Measurements from ENCODE around the gene LY6G6F.

Gene LY6G6F

DNA sequence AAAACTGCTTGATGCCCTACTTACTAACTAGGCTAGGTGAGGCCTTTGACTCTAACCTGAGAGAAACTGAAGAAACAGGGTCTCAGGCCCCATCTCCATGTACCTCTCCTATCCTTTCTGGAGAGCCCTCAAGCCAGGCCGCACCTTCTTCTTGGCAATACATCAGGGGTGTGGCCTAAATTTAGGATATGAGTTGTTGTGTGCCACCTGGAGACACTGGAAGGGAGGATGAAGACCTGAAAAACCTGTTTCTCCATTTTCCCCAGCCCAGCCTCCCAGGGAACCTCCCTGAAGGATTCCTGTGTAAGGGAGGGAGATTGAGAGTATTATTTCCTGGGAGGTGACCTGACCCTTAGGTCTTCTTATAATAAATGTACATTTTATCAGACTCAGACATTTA lies 11.6 kb downstream of the LY6G6F start:
- intact Hi-C loops (cut with micrococcal nuclease) = no loop called here
- Mint-ChIP-seq H3K27me3 (peaks cover 8% of the 10 kb centered on the region), H3K27ac (no peak overlapping the region), H3K36me3 (ENCODE audit: low read depth) (no peaks in the 10 kb centered on the region), H3K4me3 (no peak overlapping the region), H3K9me3 (no peaks in the 10 kb centered on the region), H3K4me1 (ENCODE audit: low read depth) (peaks cover 18% of the 10 kb centered on the region)

DNA sequence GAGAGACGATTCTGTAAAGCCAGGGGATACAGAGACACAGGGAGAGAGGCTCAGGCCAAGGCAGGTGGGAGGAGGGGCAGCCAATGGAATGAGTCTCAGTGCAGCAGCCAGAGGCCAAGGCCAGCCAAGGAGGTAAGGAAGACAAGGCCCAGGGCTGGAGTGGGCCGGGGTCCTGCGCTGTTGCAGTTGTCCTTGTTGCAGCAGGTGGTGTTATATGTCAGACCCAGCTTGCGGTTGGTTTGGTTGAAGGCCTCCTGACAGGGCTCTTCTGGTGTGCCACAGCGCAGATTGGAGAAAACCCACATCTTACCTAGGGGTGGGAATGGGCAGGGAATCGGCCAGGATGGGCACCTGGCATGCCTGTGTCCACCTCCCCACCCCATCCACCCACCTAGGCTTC lies 12.3 kb downstream of the LY6G6F start:
- peaks cover 15% of the 10 kb centered on the region for H3K27me3 Mint-ChIP-seq
- no peak overlapping the region for H3K27ac Mint-ChIP-seq
- H3K36me3 Mint-ChIP-seq (ENCODE audit: low read depth) = peaks cover 3% of the 10 kb centered on the region
- intact Hi-C loops (cut with micrococcal nuclease) = no loop called here
- peaks cover 22% of the 10 kb centered on the region for H3K4me1 Mint-ChIP-seq (ENCODE audit: low read depth)
- H3K4me3 Mint-ChIP-seq = no peak overlapping the region
- no peaks in the 10 kb centered on the region for H3K9me3 Mint-ChIP-seq

DNA sequence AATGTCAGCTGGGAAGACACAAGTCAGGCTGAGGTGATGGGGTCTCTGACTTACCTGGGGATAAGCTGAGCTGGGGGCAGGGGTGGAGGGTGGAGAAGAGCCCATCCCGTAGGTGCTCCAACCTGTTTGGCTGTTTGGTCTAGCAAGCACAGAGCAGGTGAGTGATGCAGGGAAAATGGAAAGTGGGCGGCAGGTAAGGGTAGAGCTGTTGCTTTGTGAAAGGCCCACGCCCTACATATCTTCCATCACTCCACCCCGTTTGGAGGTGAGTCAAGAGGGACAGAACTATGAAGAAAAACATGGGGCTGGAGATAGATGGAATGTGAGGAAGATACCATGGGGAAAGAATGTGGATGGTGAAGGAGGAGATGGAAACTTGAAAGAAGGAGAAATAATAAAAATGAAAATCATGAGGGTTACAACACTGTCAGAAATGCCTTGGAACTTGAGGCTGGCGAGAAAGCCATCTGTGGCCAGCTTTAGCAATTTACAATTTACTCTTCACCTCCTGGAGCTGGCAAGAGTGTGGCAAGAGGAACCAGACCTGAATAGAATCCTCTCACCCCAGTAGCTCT lies 13.6 kb downstream of the LY6G6F start:
- Mint-ChIP-seq H3K27ac (no peak overlapping the region), H3K9me3 (no peaks in the 10 kb centered on the region), H3K4me1 (ENCODE audit: low read depth) (peaks cover 30% of the 10 kb centered on the region), H3K36me3 (ENCODE audit: low read depth) (peaks cover 15% of the 10 kb centered on the region), H3K27me3 (peaks cover 21% of the 10 kb centered on the region), H3K4me3 (no peak overlapping the region)
- intact Hi-C loops (cut with micrococcal nuclease) = no loop called here

DNA sequence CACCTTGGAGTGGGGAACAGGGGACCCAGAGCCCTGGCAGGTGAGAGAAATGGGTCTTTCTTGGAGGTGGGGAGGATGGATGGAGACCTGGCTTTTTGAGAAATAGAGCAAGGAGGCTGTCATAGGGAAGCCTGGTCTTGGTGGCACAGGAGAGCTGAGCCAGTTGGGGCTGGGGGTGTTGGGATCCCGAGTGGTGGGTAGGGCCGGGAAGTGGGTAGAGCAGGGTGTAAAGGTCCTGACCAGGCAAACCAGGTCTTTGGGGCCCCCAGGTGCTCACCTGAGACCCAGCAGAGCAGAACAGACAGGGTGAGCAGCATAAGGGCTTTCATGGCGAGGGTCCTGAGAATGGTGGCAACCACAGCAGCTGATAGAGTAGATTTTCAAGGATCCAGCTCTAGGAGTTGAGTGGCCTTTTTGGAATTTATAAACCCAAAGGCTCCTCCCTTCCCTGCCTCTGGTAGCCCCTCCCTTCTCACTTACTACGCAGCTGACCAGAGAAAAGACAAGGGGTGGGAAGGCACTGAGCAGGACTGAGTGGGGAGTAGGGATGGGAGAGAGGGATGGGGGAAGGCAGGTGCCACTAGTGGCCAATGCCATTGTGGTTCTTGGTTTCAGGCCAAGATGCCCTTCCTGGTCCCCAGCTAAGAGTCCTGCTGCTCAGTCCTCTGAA lies 14.8 kb downstream of the LY6G6F start, which contains the start of gene LY6G6C:
Gene LY6G6C, minus strand, starts transcription at position 396 of the 670 bp plus-strand sequence. Its CDS starts 67 bp downstream, at position 329.
- intact Hi-C loops (cut with micrococcal nuclease) = no loop called here
- H3K4me3 Mint-ChIP-seq = no peak within 1 kb of the TSS
- no peaks in the 10 kb centered on the region for H3K9me3 Mint-ChIP-seq
- peak within 1 kb of the TSS; percentile 40 for H3K27ac Mint-ChIP-seq
- H3K4me1 Mint-ChIP-seq (ENCODE audit: low read depth) = peaks cover 42% of the 10 kb centered on the region
- peaks cover 27% of the 10 kb centered on the region for H3K36me3 Mint-ChIP-seq (ENCODE audit: low read depth)
- H3K27me3 Mint-ChIP-seq = peaks cover 21% of the 10 kb centered on the region

DNA sequence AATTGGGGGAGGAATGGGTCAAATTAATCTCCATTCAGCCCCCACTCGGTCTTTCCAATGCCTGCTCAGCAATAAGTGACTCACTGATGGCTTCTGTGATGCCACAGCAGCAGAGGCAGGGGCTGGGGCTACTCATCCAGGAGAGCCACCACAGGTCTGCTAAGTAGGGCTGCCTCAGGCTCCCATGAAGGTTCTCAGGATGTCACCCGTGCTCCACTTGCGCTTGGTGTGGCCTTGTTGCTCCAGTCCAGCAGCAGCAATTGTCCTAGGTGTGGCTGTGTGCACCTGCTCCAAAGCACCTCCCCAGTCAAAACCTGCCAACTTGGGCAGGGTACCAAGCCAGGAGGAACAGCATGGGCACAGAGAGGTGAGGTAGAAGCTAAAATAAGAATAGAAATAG lies 15.5 kb downstream of the LY6G6F start:
- Mint-ChIP-seq H3K9me3 (no peaks in the 10 kb centered on the region), H3K4me1 (ENCODE audit: low read depth) (peaks cover 48% of the 10 kb centered on the region), H3K36me3 (ENCODE audit: low read depth) (peaks cover 34% of the 10 kb centered on the region), H3K27ac (no peak overlapping the region), H3K4me3 (no peak overlapping the region), H3K27me3 (peaks cover 21% of the 10 kb centered on the region)
- intact Hi-C loops (cut with micrococcal nuclease) = no loop called here

DNA sequence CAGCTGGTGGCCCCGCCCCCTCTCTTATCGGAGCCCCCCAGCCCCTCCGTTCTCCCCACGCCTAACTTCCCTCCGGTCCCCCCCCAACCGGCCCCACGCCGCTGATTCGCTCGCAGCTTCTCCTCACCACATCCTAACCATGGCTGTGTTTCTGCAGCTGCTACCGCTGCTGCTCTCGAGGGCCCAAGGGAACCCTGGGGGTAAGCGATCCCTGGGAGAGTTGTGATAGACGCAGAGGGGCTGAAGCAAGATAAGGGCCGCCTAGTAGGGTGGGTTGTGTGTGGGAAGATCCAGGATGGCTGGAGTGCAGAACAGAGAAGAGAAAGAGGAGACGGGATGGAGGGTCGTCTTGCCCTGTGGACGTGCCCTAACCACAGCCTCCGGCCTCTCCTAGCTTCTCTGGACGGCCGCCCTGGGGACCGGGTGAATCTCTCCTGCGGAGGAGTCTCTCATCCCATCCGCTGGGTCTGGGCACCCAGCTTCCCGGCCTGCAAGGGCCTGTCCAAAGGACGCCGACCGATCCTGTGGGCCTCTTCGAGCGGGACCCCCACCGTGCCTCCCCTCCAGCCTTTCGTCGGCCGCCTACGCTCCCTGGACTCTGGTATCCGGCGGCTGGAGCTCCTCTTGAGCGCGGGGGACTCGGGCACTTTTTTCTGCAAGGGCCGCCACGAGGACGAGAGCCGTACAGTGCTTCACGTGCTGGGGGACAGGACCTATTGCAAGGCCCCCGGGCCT lies 16.7 kb downstream of the LY6G6F start, which contains the start of gene MPIG6B:
Gene MPIG6B, plus strand, starts transcription at position 129 of the 735 bp plus-strand sequence. Its CDS starts 11 bp downstream, at position 140.
- Mint-ChIP-seq H3K4me3 (no peak within 1 kb of the TSS), H3K4me1 (ENCODE audit: low read depth) (peaks cover 61% of the 10 kb centered on the region), H3K36me3 (ENCODE audit: low read depth) (peaks cover 47% of the 10 kb centered on the region), H3K27ac (peak within 1 kb of the TSS; percentile 99), H3K9me3 (no peaks in the 10 kb centered on the region), H3K27me3 (peaks cover 21% of the 10 kb centered on the region)
- intact Hi-C loops (cut with micrococcal nuclease) = no loop called here

DNA sequence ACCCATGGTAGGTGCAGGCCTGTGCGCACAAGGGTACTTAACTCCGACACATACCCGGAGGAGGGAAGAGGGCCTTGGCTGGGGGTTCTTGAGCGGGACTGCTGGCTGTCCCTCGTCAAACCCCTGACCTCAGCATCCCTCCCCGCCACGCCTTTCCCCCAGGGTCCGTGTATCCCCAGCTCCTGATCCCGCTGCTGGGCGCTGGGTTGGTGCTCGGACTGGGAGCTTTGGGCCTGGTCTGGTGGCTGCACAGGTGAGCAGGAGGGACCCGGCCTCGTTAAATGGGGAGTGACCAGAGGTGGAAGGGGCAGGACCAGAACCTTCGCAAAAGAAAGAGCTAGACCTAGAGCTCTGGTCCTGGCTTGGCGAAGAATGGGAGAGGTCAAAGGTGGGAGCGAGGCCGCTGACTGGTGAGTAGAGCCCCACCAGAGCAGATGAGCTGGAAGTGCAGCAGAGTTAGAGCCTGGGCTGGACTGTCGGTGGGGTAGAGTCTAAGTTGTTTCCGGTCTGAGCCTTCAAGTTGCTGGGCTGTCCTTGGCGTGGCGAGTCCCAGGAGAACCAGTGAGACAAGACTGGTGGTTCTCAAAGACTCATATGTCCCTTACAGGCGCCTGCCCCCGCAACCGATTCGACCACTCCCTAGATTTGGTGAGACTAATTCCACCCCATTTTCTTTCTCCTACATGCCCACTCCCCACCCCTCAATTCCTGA lies 17.5 kb downstream of the LY6G6F start:
- peaks cover 68% of the 10 kb centered on the region for H3K4me1 Mint-ChIP-seq (ENCODE audit: low read depth)
- peaks cover 21% of the 10 kb centered on the region for H3K27me3 Mint-ChIP-seq
- H3K9me3 Mint-ChIP-seq = no peaks in the 10 kb centered on the region
- peak overlapping the region; percentile 99 for H3K27ac Mint-ChIP-seq
- H3K36me3 Mint-ChIP-seq (ENCODE audit: low read depth) = peaks cover 54% of the 10 kb centered on the region
- intact Hi-C loops (cut with micrococcal nuclease) = no loop called here
- H3K4me3 Mint-ChIP-seq = no peak overlapping the region

DNA sequence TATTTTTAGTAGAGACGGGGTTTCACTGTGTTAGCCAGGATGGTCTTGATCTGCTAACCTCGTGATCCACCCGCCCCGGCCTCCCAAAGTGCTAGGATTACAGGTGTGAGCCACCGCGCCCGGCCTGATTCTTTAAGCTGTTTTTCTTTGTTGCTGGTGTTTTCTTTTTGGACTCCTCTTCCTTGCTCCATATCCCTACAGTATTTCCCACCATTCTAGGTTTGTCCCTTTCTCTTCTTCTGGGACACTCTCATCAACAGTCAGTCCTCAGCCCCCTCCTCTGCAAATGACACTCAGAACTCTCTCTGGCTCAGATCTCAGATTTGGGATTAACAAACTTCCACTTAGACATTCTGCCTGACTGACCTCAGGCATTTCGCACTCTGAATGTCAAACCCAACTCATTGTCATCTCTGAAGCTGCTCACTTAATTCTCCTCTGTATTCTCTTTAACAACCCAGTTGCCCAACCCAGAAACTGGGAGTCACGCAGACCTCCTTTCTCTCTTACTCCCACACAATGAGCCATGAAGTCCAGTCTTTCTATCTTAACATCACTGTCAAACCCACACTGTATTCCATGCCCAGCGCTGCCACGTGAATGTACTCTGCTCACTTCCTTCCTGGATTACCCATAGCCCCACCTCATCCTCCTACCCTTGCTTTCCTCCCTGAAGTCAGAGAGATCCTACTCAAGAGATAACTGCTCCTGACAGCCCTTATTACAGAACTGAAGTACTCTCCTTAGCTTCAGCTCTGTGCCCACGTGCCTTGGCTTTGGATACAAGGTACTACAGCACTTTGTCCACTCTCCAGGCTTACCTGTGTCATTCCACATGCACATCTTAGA lies 19.1 kb downstream of the LY6G6F start:
- Mint-ChIP-seq H3K4me1 (ENCODE audit: low read depth) (peaks cover 80% of the 10 kb centered on the region), H3K36me3 (ENCODE audit: low read depth) (peaks cover 70% of the 10 kb centered on the region), H3K27me3 (peaks cover 21% of the 10 kb centered on the region), H3K27ac (peak overlapping the region; percentile 99), H3K4me3 (peak overlapping the region; percentile 99), H3K9me3 (no peaks in the 10 kb centered on the region)
- intact Hi-C loops (cut with micrococcal nuclease) = loop anchor here (5.0 kb wide), 1 partner anchor 107 kb away; no protein-coding TSS in a partner anchor

DNA sequence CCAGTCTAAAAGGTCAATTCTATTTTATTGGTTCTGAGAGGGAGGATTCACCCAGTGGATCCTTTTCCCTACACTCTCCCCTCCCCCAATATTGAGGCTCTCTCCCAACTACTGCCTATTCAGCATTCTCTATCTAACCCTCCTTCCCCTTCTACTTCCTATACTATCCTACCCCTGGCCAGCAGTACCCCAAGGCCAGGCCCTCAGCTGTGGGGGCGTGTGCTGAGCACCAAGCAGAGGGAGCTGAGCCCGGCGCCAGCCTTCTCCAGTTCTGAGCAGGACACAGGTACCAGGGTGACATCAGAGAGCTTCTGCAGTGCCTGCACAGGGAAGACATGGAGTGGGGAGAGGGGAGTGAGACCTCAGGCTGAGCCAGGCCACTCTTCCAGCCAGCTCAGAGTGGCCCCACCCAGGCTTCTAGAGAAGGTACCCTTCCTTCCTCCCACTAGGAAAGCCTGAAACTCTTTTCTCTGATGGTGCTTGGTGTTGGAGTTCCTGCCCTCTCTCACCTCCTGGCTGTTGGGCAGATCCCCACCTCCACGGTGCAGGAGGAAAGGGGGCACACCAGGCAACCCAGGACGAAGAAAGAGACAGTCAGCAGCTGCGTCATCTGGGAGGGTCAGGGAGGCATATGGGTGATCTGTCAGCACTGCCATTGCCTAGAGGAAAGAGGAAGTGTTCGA lies 20.5 kb downstream of the LY6G6F start:
- Mint-ChIP-seq H3K9me3 (no peaks in the 10 kb centered on the region), H3K27me3 (peaks cover 14% of the 10 kb centered on the region), H3K27ac (peak overlapping the region; percentile 99), H3K4me1 (ENCODE audit: low read depth) (peaks cover 87% of the 10 kb centered on the region), H3K36me3 (ENCODE audit: low read depth) (peaks cover 84% of the 10 kb centered on the region), H3K4me3 (peak overlapping the region; percentile 99)
- intact Hi-C loops (cut with micrococcal nuclease) = loop anchor here (1.0 to 5.0 kb wide), 2 partner anchors 47 to 105 kb away; no protein-coding TSS in a partner anchor

DNA sequence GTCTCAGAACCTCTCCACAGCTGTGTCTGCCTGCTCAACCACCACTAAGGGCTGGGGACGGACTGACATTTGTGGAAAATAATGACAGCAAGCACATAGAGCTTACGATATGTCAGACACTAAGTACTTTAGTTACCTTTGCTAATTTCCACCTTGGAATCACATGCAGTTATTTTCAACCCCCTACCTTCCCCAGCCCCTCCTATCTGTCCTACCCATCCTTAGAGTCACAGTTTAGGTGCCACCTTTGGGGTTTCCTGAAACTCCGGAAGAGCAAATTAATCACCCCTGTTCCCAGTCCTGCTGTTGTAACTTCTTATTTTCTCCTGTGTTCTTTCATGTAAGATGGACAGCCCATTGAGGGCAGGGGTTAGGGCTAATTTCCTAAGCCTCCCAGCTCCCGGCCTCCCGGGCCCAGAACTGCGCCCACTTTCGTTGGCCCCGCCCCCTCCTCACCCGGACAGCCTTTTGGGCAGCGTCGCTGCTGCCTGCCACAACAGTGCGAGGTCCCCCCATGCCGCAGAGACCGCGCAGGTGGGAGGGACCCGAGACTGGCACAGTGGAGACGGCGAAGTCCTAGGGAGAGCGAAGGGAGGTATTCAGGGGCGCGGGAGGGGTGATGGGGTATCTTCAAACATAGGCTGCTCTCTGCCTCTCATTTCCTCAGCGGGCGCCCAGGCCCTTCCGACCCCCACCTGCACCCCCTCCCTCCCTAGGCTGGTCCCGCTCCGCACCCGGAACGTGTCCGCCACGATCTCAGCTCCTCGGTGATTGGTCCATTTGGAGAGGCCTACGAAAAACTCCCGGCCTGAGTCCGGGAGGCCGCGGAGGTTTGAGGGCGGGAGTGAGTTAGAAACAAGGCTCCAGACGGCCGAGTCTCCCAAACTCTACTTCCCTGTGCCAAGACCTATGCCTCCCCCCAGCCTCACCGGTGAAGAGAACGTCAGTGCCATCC lies 21.3 kb downstream of the LY6G6F start:
- peak overlapping the region; percentile 99 for H3K4me3 Mint-ChIP-seq
- H3K9me3 Mint-ChIP-seq = no peaks in the 10 kb centered on the region
- peaks cover 91% of the 10 kb centered on the region for H3K4me1 Mint-ChIP-seq (ENCODE audit: low read depth)
- peaks cover 14% of the 10 kb centered on the region for H3K27me3 Mint-ChIP-seq
- H3K36me3 Mint-ChIP-seq (ENCODE audit: low read depth) = peaks cover 93% of the 10 kb centered on the region
- H3K27ac Mint-ChIP-seq = peak overlapping the region; percentile 99
- intact Hi-C loops (cut with micrococcal nuclease) = loop anchor here (1.0 to 5.0 kb wide), 3 partner anchors 41 to 104 kb away; no protein-coding TSS in a partner anchor

DNA sequence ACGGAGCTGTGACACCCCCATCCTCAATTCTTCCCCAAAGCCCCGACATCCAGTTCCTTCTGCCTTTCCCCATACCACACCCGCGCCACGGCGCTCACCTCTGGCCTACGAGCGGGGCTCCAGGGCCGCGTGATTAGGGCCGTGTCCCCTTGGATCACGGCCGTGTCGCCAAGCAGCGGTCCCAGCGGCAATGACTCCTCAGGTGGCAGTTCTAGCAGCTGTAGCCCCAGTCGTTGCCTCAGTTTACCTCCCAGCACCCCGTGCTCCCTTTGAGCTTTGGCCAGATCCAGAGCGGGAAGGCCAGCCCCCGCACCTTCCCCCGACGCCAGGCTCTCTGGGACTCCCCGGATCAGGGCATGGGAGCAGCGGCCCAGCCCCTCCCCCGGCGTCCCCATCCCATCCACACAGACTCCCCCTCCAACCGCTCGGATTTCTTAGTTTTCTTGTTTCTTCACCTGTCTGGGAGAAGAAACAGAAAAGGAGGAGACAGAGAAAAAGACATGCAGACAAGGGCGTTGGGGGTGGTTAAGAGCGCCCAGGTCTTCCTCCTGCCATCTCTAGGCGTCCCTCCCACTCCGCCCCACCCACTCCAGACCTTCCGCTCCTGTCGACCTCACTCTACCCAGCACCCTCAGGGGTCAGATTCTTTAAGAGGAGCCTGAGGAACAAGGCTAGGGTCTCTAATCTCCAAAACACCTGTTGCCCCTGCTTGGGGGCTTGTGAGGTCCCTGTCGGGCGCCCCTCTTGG lies 22.3 kb downstream of the LY6G6F start, which contains the start of gene DDAH2:
Gene DDAH2, minus strand, starts transcription at position 533 of the 748 bp plus-strand sequence. Its CDS starts 138 bp downstream, at position 395.
- H3K36me3 Mint-ChIP-seq (ENCODE audit: low read depth) = peaks cover 100% of the 10 kb centered on the region
- peak within 1 kb of the TSS; percentile 99 for H3K27ac Mint-ChIP-seq
- intact Hi-C loops (cut with micrococcal nuclease) = loop anchor here (1.0 to 5.0 kb wide), 3 partner anchors 26 to 103 kb away; partner anchors contain the start of gene ABHD16A
- H3K4me1 Mint-ChIP-seq (ENCODE audit: low read depth) = peaks cover 91% of the 10 kb centered on the region
- peak within 1 kb of the TSS; percentile 99 for H3K4me3 Mint-ChIP-seq
- H3K9me3 Mint-ChIP-seq = no peaks in the 10 kb centered on the region
- H3K27me3 Mint-ChIP-seq = peaks cover 6% of the 10 kb centered on the region

All from dendritic cell treated with granulocyte-macrophage colony-stimulating factor and Interleukin-4, amounts not matched to agents 40 ng/mL and 50 ng/mL, for 4 days (primary cell).